GM12874 (cell line): ENCODE measurements around the gene KLHDC4.

Experiments used
- TF ChIP-seq, protein P1 (sequence below): IDR thresholded peaks from 2 replicates; pipeline ENCODE4 v1.5.1; 2011; ENCODE audit warnings: low read depth, mild to moderate bottlenecking, control low read depth, low read length, moderate library complexity; ENCODE audit not compliant: insufficient read depth

Gene KLHDC4

DNA sequence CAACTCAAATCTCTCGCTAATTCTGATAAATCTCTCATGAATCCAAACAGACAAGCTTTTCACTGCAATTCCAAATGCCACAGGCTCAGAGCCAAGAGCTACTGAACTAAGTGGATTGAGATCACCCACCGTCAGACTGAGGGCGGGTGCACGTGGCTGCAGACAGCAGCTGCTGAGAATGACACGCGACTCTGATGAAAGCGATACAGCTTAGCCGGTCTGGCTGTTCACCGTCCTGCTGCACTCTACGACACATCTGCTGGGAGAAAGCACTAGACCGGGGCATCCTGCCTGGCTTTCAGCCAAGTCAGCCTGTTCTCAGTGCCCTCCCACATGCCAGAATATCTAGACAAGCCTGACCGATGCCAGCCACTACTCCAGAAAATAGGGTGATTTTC, 42.6 kb downstream of the KLHDC4 start:
- TF ChIP-seq, protein P1, sequence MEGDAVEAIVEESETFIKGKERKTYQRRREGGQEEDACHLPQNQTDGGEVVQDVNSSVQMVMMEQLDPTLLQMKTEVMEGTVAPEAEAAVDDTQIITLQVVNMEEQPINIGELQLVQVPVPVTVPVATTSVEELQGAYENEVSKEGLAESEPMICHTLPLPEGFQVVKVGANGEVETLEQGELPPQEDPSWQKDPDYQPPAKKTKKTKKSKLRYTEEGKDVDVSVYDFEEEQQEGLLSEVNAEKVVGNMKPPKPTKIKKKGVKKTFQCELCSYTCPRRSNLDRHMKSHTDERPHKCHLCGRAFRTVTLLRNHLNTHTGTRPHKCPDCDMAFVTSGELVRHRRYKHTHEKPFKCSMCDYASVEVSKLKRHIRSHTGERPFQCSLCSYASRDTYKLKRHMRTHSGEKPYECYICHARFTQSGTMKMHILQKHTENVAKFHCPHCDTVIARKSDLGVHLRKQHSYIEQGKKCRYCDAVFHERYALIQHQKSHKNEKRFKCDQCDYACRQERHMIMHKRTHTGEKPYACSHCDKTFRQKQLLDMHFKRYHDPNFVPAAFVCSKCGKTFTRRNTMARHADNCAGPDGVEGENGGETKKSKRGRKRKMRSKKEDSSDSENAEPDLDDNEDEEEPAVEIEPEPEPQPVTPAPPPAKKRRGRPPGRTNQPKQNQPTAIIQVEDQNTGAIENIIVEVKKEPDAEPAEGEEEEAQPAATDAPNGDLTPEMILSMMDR = no peak

DNA sequence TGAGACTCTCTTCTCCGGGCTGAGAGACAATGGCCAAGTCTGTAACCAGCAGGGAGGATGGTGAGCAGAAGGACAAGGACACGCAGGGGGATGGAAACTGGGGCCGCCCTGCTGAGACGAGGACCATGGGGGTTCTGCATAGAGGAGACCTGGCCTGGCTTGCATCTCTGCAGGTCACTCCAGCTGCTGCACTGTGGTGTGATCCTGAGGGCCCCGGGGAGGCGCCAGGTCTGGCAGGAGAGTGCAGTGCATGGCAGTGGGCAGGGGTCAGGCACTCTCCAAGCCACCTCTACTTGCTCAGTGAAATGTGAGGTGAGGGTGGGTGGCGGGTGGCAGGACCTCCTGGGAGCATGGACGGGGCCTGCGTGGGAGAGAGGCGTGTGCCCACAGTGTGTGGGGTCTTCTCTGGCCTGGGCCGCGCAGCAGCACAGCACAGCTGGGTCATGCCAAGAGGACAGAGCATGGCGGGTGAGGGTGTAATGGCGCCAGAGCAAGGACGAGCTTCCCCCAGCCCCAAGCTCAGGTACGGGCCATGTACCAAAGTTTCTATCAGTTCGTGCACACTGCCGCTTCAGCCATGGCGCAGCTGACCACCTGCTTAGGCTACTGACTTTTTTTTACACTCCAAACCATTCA, 43.1 kb downstream of the KLHDC4 start:
- TF ChIP-seq, protein P1 = no peak

GRCh38 chr16:87721622-87722585, 43.9 kb downstream of the KLHDC4 start:
- TF ChIP-seq, protein P1 = no peak

DNA sequence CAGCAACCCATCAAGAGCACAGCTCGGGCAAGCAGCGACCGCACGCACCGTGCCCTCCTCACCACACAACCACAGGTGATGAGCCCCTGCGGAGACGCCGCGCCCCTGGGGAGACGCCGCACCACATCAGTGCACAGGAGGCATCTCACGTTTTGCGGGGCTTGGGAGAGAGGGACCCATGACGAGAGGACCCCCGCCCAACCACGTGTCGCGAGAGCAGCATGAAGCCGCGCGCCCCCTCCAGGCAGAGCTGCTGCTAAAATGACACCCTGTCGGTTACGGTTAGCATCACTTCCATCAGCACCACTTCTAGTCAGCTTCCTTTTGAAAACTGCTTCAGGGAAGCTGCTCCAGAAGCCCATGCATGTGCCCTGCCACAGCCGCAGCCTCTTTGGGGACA, 45.3 kb downstream of the KLHDC4 start:
- TF ChIP-seq, protein P1 = no peak

- TF ChIP-seq, protein P1 = no peak
Measured at GRCh38 chr16:87715658-87716057, 50.1 kb downstream of the KLHDC4 start.

DNA sequence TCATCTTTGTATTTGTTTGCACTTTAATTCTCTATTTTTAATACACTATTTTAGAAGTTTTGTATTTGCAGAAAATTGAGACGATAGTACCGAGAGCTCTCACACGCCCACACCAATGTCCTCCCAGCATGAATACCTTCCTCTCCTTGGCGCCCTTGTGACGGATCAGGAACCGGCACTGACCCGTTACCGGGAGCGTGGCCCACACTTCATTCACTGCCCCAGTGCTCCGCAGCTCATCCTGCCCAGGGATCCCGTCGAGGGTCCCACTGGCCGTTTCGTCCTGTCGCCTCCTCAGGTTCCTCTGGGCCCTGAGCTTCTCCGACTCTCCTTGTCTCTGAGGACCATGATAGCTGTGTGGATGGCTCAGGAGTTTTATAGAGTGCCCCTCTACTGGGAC, 50.6 kb downstream of the KLHDC4 start:
- TF ChIP-seq, protein P1 = no peak

GRCh38 chr16:87713451-87714229, 52.1 kb downstream of the KLHDC4 start:
- TF ChIP-seq, protein P1 = no peak
